Panc1 (cell line): ENCODE results near the gene FCHSD1. TPM values are rescaled to one million over a fixed set of nuclear protein-coding genes. Genes with fewer than 3 reads are reported as not detected.

Experiments used
- ATAC-seq: fragments of 200-7000 bp; cut with Tn5 transposase; 2 replicates; pipeline ENCODE4 v1.9.1; 2020; ENCODE audit warnings: mild to moderate bottlenecking, moderate library complexity
- BruUV-seq: library from RNA; stranded (reverse); fragments of 400-500 nt; replicated peaks from 2 replicates; lab custom pipeline; 2021; lab: Mats Ljungman, UMichigan
- CTCF ChIA-PET: fragments of 300-600 bp; sonication (Branson Sonifier 250); formaldehyde crosslinking; loops from one replicate; lab custom pipeline; 2022; ENCODE audit warnings: antibody characterized with exemption; lab: Charles Lee
- POLR2A ChIA-PET: fragments of 300-600 bp; sonication (Branson Sonifier 250); formaldehyde crosslinking; loops from one replicate; lab custom pipeline; 2022; ENCODE audit warnings: antibody characterized with exemption; lab: Charles Lee
- DNase-seq: peaks from one replicate; pipeline ENCODE4 v3.0.0-alpha.2; 2010; ENCODE audit warnings: low read depth, low spot score
- H3K27ac ChIP-seq: 2 replicates; pipeline ENCODE4 v1.5.1; 2011; ENCODE audit warnings: mild to moderate bottlenecking, low read length, inconsistent platforms
- H3K27me3 ChIP-seq: fragments of 200-500 bp; sonication (Bioruptor generic); 2 replicates; pipeline ENCODE4 v1.6.0; 2014; ENCODE audit warnings: low read length, inconsistent platforms; ENCODE audit not compliant: control insufficient read depth, insufficient read depth
- H3K36me3 ChIP-seq: fragments of 200-500 bp; sonication (Bioruptor generic); 2 replicates; pipeline ENCODE4 v1.5.1; 2014; ENCODE audit warnings: inconsistent platforms, mild to moderate bottlenecking, low read length, moderate library complexity; ENCODE audit not compliant: control insufficient read depth, insufficient read depth
- H3K4me1 ChIP-seq: 2 replicates; pipeline ENCODE4 v1.5.1; 2011; ENCODE audit warnings: inconsistent platforms, mild to moderate bottlenecking, low read length, moderate library complexity; ENCODE audit not compliant: control insufficient read depth, insufficient read depth
- H3K4me3 ChIP-seq, 2 experiments: 2 replicates each; pipeline ENCODE4 v1.5.1; 2011 to 2012; ENCODE audit warnings: low read depth in 2 of 2, low read length in 2 of 2, mild to moderate bottlenecking in 2 of 2, inconsistent platforms in 1 of 2, moderate library complexity in 1 of 2
- H3K9me3 ChIP-seq: fragments of 200-500 bp; sonication (Bioruptor generic); 2 replicates; pipeline ENCODE4 v1.5.1; 2014; ENCODE audit warnings: low read depth, mild to moderate bottlenecking, inconsistent platforms, low read length, moderate library complexity; ENCODE audit not compliant: control insufficient read depth, insufficient read depth
- CTCF ChIP-seq: fragments of 450-650 bp; IDR thresholded peaks from 2 replicates; pipeline ENCODE4 v1.5.1; 2017; ENCODE audit warnings: mild to moderate bottlenecking
- POLR2AphosphoS5 ChIP-seq: IDR thresholded peaks from 2 replicates; pipeline ENCODE4 v1.6.1; 2012; ENCODE audit warnings: mild to moderate bottlenecking, low read depth, low read length, moderate library complexity
- REST ChIP-seq, 2 experiments: IDR thresholded peaks; 2 replicates each; pipeline ENCODE4 v1.6.1; 2011 to 2012; ENCODE audit warnings: low read depth in 2 of 2, control low read depth in 1 of 2, low read length in 1 of 2, mild to moderate bottlenecking in 1 of 2, moderate library complexity in 1 of 2; ENCODE audit not compliant: insufficient read depth in 1 of 2
- SIN3A ChIP-seq: IDR thresholded peaks from 2 replicates; pipeline ENCODE4 v1.6.1; 2012; ENCODE audit warnings: low read depth, mild to moderate bottlenecking, low read length, moderate library complexity, borderline replicate concordance; ENCODE audit not compliant: insufficient read depth
- TCF7L2 ChIP-seq: IDR thresholded peaks from 2 replicates; pipeline ENCODE4 v1.6.1; 2011; ENCODE audit warnings: mild to moderate bottlenecking, low read depth, low read length, inconsistent platforms
- in situ Hi-C: cut with HindIII; loops from 2 replicates; pipeline ENCODE4 v1.10.0; 2016; ENCODE audit warnings: low sequenced_read_pairs, low pct_unique_long_range_greater_than_20kb
- intact Hi-C: fragments of 100-400 bp; cut with micrococcal nuclease; formaldehyde crosslinking; loops from one replicate; pipeline ENCODE4 v1.10.0; 2022; ENCODE audit not compliant: unreplicated experiment
- total RNA-seq: library from RNA; stranded (reverse); gene quantifications from one replicate; pipeline ENCODE4 v1.2.1, GENCODE V29; 2021; ENCODE audit not compliant: unreplicated experiment

Gene FCHSD1
- total RNA-seq, 1 experiment from 2014 or later: 32.8 TPM

GRCh38 chr5:141657937-141658545 lies 6.8 kb upstream of the FCHSD1 start:
- POLR2A ChIA-PET: interaction anchor here (0.5 kb wide), 1 partner anchor 14 kb away, joined by 3 read pairs; no protein-coding TSS in a partner anchor
- TF ChIP-seq REST (IDR thresholded peaks at IDR 0.05; ENCODE audit: insufficient read depth in 1 of 2, low read depth in 2 of 2, low read length in 1 of 2) (no peak), CTCF (no peak), POLR2AphosphoS5 (no peak)
- in situ Hi-C loops: no loop called here

GRCh38 chr5:141657404-141657803 lies 6.2 kb upstream of the FCHSD1 start:
- intact Hi-C loops: no loop called here
- ATAC-seq (no peak), DNase-seq (no peak)
- ChIA-PET POLR2A (interaction anchor here (0.5 kb wide), 1 partner anchor 14 kb away, joined by 3 read pairs; no protein-coding TSS in a partner anchor), CTCF (no interaction called here)
- no peak for TF ChIP-seq SIN3A
- TF ChIP-seq CTCF: no peak
- no peak for TF ChIP-seq REST (IDR thresholded peaks at IDR 0.05; ENCODE audit: insufficient read depth in 1 of 2, low read depth in 2 of 2, low read length in 1 of 2)
- no peak for TF ChIP-seq TCF7L2
- no peak for TF ChIP-seq POLR2AphosphoS5
- H3K27me3 ChIP-seq: no peaks in the 10 kb centered on the region
- no peak overlapping the region for H3K4me3 ChIP-seq
- no peaks in the 10 kb centered on the region for H3K4me1 ChIP-seq
- in situ Hi-C loops: no loop called here
- H3K9me3 ChIP-seq: no peaks in the 10 kb centered on the region
- H3K36me3 ChIP-seq: no peaks in the 10 kb centered on the region
- BruUV-seq: no TSS peak
- H3K27ac ChIP-seq: no peak overlapping the region

More at GRCh38 chr5:141657937-141658545, 6.8 kb upstream of the FCHSD1 start:
- no peak overlapping the region for H3K27ac ChIP-seq
- H3K4me3 ChIP-seq: no peak overlapping the region
- intact Hi-C loops: no loop called here
- no peaks in the 10 kb centered on the region for H3K27me3 ChIP-seq
- H3K9me3 ChIP-seq: no peaks in the 10 kb centered on the region
- no peaks in the 10 kb centered on the region for H3K36me3 ChIP-seq
- no peak for ATAC-seq
- DNase-seq: no peak
- BruUV-seq: no TSS peak
- CTCF ChIA-PET: no interaction called here
- H3K4me1 ChIP-seq: no peaks in the 10 kb centered on the region
